HUES48 (cell line): ENCODE measurements around the gene LAPTM5.
"Not testable (repeated sequence)": the region's sequence is repeated elsewhere in the genome, so short reads cannot be mapped to it uniquely, and the experiment has no call there.

Experiments used
- H3K27ac ChIP-seq: one replicate; pipeline ENCODE4 v1.7.0; 2013; ENCODE audit warnings: low read depth, low read length, inconsistent platforms
- H3K27me3 ChIP-seq: 2 replicates; pipeline ENCODE4 v1.6.1; 2013; ENCODE audit warnings: mild to moderate bottlenecking, low read length; ENCODE audit not compliant: control insufficient read depth, insufficient read depth
- H3K36me3 ChIP-seq: 2 replicates; pipeline ENCODE4 v1.6.1; 2013; ENCODE audit warnings: low read length; ENCODE audit not compliant: control insufficient read depth, insufficient read depth
- H3K4me1 ChIP-seq: 2 replicates; pipeline ENCODE4 v1.6.1; 2013; ENCODE audit warnings: mild to moderate bottlenecking, low read length; ENCODE audit not compliant: control insufficient read depth, insufficient read depth
- H3K4me3 ChIP-seq: 2 replicates; pipeline ENCODE4 v1.5.1; 2013; ENCODE audit warnings: mild to moderate bottlenecking, low read depth, low read length
- H3K9ac ChIP-seq: 2 replicates; pipeline ENCODE4 v1.6.1; 2013; ENCODE audit warnings: mild to moderate bottlenecking, low read depth, low read length, moderate library complexity
- H3K9me3 ChIP-seq: 2 replicates; pipeline ENCODE4 v1.6.1; 2013; ENCODE audit warnings: low read length; ENCODE audit not compliant: control insufficient read depth, insufficient read depth

Gene LAPTM5

GRCh38 chr1:30693366-30693765 lies 64.2 kb downstream of the LAPTM5 start:
- Histone ChIP-seq H3K9me3 (no peaks in the 10 kb centered on the region), H3K9ac (no peak overlapping the region), H3K27ac (no peak overlapping the region), H3K27me3 (no peaks in the 10 kb centered on the region), H3K36me3 (no peaks in the 10 kb centered on the region), H3K4me1 (peaks cover 15% of the 10 kb centered on the region), H3K4me3 (no peak overlapping the region)

- no peaks in the 10 kb centered on the region for H3K27me3 ChIP-seq
- H3K4me1 ChIP-seq = peaks cover 15% of the 10 kb centered on the region
- H3K4me3 ChIP-seq = no peak overlapping the region
- H3K9me3 ChIP-seq = no peaks in the 10 kb centered on the region
- no peaks in the 10 kb centered on the region for H3K36me3 ChIP-seq
- H3K27ac ChIP-seq = no peak overlapping the region
- H3K9ac ChIP-seq = no peak overlapping the region
Observed at GRCh38 chr1:30692948-30693301, 64.6 kb downstream of the LAPTM5 start.

- Histone ChIP-seq H3K9ac (no peak overlapping the region), H3K4me1 (peaks cover 15% of the 10 kb centered on the region), H3K36me3 (no peaks in the 10 kb centered on the region), H3K27ac (no peak overlapping the region), H3K27me3 (no peaks in the 10 kb centered on the region), H3K4me3 (no peak overlapping the region), H3K9me3 (no peaks in the 10 kb centered on the region)
Observed at GRCh38 chr1:30692201-30692947, 65.2 kb downstream of the LAPTM5 start.

GRCh38 chr1:30691480-30691879 lies 66.1 kb downstream of the LAPTM5 start:
- Histone ChIP-seq H3K9me3 (no peaks in the 10 kb centered on the region), H3K4me1 (peaks cover 15% of the 10 kb centered on the region), H3K9ac (no peak overlapping the region), H3K4me3 (no peak overlapping the region), H3K27ac (no peak overlapping the region), H3K27me3 (no peaks in the 10 kb centered on the region), H3K36me3 (no peaks in the 10 kb centered on the region)

GRCh38 chr1:30689901-30690645 lies 67.5 kb downstream of the LAPTM5 start:
- Histone ChIP-seq H3K4me3 (no peak overlapping the region), H3K36me3 (no peaks in the 10 kb centered on the region), H3K27ac (peak overlapping the region; percentile 6), H3K9me3 (no peaks in the 10 kb centered on the region), H3K4me1 (peaks cover 24% of the 10 kb centered on the region), H3K9ac (no peak overlapping the region), H3K27me3 (no peaks in the 10 kb centered on the region)

- H3K4me3 ChIP-seq = no peak overlapping the region
- H3K9me3 ChIP-seq = no peaks in the 10 kb centered on the region
- peak overlapping the region; percentile 6 for H3K27ac ChIP-seq
- no peaks in the 10 kb centered on the region for H3K36me3 ChIP-seq
- H3K9ac ChIP-seq = no peak overlapping the region
- peaks cover 24% of the 10 kb centered on the region for H3K4me1 ChIP-seq
- peaks cover 8% of the 10 kb centered on the region for H3K27me3 ChIP-seq
Observed at GRCh38 chr1:30688920-30689794, 68.4 kb downstream of the LAPTM5 start.

- H3K4me3 ChIP-seq, H3K27ac ChIP-seq, H3K9me3 ChIP-seq, H3K36me3 ChIP-seq, H3K9ac ChIP-seq: not testable (repeated sequence)
- Histone ChIP-seq H3K27me3 (peaks cover 10% of the 10 kb centered on the region), H3K4me1 (peaks cover 24% of the 10 kb centered on the region)
Observed at GRCh38 chr1:30688516-30688915, 69.1 kb downstream of the LAPTM5 start.

- H3K4me3 ChIP-seq = no peak overlapping the region
- H3K27me3 ChIP-seq = peaks cover 10% of the 10 kb centered on the region
- H3K36me3 ChIP-seq = no peaks in the 10 kb centered on the region
- no peaks in the 10 kb centered on the region for H3K9me3 ChIP-seq
- peaks cover 24% of the 10 kb centered on the region for H3K4me1 ChIP-seq
- no peak overlapping the region for H3K9ac ChIP-seq
- no peak overlapping the region for H3K27ac ChIP-seq
Observed at GRCh38 chr1:30687886-30688285, 69.7 kb downstream of the LAPTM5 start.

- H3K9me3 ChIP-seq = no peaks in the 10 kb centered on the region
- peak overlapping the region; percentile 66; the same call in 1 of the 2 replicates for H3K4me3 ChIP-seq
- no peak overlapping the region for H3K9ac ChIP-seq
- no peaks in the 10 kb centered on the region for H3K36me3 ChIP-seq
- H3K27ac ChIP-seq = peak overlapping the region; percentile 64
- peaks cover 10% of the 10 kb centered on the region for H3K27me3 ChIP-seq
- peaks cover 24% of the 10 kb centered on the region for H3K4me1 ChIP-seq
Observed at GRCh38 chr1:30686236-30686935, 71.2 kb downstream of the LAPTM5 start.

- Histone ChIP-seq H3K27me3 (peaks cover 10% of the 10 kb centered on the region), H3K4me1 (peaks cover 22% of the 10 kb centered on the region), H3K9ac (no peak overlapping the region), H3K9me3 (no peaks in the 10 kb centered on the region), H3K4me3 (peak overlapping the region; percentile 66), H3K27ac (peak overlapping the region; percentile 64), H3K36me3 (no peaks in the 10 kb centered on the region)
Observed at GRCh38 chr1:30685796-30686165, 71.8 kb downstream of the LAPTM5 start.
